Cardiac septum (tissue), 1 donor: ENCODE results near the gene TSNAX. TPM values are rescaled to one million over a fixed set of nuclear protein-coding genes. Genes with fewer than 3 reads are reported as not detected.

Experiments used
- total RNA-seq: library from RNA; stranded (reverse); fragmentation: NEBNext Ultra II Directional; extraction: Animal tissue kit (Norgen Biotek cat#: 25700); gene quantifications from one replicate; pipeline ENCODE4 v1.2.1, GENCODE V29; 2021
- donor health status: DM: no; HTN: no; CAD: no.

Gene TSNAX
- total RNA-seq, 1 donor from 2014 or later: 35.3 TPM

Other genes starting within 250 kb of the TSNAX start
- gene EXOC8, start 190.8 kb upstream of the TSNAX start, total RNA-seq: 11.5 TPM
- gene SPRTN, start 190.4 kb upstream of the TSNAX start, total RNA-seq: 6.8 TPM
- 47.5 TPM for gene EGLN1, start 106.4 kb upstream of the TSNAX start, total RNA-seq
- gene DISC1, start 98.1 kb downstream of the TSNAX start, total RNA-seq: 5.5 TPM